NCI-H1694 (cell line): ENCODE data around the gene CCDC24.

Source experiments
- DNase-seq: peaks from one replicate; lab custom pipeline; 2025; lab: John Stamatoyannopoulos, UW

The CCDC24 gene

DNA sequence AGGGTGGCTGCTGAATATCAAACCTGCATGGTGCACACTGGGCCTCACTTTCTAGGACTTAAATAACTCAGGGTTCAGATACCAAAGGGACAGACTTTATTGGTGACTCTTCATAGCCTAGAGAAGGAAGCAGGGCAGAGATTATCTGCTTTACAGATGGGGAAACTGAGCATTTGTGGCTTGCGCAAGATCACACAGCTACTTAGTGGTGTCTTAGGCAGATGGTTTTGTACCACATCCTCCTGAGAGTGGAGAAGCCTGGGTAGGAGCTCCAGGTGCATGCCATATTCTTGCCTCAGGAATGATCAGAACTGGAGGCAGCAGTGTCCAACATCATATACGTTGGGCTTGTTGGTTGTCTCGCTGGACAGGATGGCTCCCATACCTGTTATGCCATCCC lies 28.4 kb upstream of the CCDC24 start:
- no peak for DNase-seq

DNA sequence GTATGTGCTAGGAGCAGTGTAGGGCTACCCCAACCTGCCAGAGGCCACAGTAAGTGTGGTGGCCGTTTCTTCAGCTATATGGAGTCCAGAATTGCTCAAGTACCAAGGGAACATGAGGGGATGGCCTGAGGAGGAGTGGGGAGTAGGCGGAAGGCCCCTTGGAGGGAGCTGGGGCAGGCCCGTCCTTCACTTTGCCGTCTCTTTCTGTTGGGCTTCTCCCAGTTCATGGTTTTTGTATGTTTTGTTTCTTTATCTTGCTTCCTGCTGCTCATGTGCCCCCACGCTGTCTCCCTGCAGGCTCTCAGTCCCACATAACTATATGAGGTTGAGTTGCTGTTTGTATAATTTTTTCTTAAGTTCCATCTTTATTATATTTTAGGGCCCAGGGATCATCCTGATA lies 27.5 kb upstream of the CCDC24 start:
- no peak for DNase-seq

DNA sequence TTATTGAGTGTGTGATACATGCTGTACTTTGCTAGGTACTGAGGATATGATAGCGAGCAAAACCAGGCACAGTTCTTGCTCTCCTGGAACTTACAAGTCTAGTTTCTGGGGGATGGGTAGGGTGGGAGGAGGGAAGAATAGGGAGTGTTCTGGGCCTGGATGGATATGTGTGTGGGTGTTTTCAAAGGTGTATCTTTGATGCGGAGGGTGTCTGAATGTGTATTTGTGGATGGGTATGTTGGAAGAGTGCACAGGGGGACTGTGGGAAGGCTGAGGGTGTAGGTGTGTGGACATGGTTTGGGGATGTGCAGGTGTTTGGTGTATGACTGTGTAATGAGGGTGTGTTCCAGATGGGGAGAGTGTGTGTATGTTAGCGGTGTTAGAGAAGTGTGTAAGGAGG lies 26.1 kb upstream of the CCDC24 start:
- DNase-seq, result no peak

DNA sequence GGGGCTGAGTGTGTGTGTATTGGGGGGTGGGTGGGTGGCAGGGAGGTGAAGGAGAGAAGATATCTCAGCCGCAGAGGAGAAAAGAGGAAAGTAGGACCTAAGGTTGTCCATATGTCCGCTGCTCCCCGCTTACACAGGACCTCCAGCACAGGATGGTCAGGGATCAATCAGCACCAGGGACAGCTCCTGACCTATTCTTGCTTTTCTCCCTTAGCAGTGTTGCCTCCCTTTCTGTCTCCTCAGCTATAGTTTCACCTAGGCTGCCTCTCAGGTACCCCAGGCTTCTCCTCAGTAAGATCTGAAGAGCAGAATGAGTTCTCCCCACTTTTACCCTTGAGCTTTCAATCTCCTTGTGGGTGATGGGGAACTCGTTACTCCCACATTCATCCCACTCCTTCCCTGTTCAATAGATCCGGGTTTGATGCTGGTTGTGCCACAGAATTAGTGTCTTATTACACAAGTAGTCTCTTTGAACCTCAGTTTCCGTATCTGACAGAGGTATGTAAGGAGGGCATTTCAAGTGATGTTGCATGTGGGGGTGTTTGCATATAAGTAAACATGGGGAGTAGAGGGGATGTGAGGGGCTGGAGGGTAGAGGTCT lies 23.0 kb upstream of the CCDC24 start:
- no peak for DNase-seq

DNA sequence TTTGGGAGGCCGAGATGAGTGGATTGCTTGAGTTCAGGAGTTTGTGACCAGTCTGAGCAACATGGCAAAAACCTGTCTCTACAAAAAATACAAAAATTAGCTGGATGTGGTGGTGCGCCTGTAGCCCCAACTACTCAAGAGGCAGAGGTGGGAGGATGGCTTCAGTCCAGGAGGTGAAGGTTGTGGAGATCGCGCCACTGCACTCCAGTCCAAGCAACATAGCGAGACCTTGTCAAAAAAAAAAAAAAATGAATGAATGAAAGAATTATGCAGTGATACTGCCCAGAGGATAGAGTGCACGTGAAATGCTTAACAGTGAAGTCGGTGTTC lies 22.0 kb upstream of the CCDC24 start:
- DNase-seq, result no peak

DNA sequence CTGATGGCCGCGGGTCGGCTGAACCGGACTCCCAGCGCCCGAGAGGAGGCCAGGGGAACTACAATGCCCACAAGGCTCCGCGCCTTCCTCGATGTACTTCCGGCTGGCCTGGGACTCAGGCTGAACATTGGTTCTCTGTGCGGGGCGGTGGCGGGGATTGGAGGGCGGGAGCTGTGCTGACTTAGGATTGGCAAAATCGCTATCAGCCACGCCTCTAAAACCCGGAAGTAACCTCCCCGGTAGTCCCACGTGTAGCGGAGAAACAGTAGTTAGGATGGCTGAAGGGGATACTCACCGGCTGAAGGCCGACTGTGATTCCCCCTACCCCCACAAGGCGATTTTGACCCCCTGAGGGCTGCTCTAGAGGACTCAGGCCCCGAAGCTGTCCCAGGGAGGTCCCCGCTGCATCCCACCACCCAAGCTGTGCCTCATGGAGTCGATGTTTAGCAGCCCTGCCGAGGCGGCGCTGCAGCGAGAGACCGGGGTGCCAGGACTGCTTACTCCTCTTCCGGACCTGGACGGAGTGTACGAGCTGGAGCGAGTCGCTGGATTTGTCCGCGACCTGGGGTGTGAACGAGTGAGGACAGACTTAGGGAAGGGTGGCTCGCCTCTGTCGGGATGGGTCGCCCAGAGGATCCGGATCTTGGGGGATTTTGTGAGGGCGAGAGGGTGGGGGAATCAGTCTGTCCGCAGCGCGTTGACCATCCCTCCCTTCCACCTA lies 21.5 kb upstream of the CCDC24 start, which contains the start of gene DPH2:
Gene DPH2, plus strand, starts transcription at position 265 of the 721 bp plus-strand sequence. Its CDS starts 166 bp downstream, at position 431.
- DNase-seq, result peak; percentile 96

DNA sequence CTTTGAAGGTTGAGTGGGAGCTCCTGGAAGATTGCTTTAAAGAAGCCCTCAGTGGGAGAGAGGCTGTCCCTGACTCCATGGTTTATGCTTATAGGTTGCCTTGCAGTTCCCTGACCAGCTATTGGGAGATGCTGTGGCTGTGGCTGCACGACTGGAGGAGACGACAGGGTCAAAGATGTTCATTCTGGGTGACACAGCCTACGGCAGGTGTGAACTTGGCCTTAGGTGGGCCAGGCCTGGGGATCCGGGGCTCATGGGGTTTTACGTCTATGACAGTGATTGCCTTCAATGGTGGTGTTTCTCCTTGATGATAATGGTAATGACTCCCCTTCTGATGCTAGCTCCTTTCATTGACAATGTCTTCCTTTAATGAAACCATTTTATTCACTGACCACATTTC lies 20.9 kb upstream of the CCDC24 start:
- DNase-seq, result no peak

DNA sequence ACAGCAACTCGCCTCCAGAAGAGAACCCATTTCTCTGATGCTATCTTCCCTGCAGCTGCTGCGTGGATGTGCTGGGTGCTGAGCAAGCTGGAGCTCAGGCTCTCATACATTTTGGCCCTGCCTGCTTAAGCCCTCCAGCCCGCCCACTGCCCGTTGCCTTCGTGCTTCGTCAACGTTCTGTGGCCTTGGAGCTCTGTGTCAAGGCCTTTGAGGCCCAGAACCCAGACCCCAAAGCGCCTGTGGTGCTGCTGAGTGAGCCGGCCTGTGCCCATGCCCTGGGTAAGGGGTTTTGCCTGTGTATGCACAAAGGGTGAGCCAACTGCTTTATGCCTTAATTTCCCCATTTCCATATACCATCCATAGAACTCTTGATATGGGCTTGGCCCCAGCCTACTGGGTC lies 20.5 kb upstream of the CCDC24 start:
- DNase-seq, result no peak

DNA sequence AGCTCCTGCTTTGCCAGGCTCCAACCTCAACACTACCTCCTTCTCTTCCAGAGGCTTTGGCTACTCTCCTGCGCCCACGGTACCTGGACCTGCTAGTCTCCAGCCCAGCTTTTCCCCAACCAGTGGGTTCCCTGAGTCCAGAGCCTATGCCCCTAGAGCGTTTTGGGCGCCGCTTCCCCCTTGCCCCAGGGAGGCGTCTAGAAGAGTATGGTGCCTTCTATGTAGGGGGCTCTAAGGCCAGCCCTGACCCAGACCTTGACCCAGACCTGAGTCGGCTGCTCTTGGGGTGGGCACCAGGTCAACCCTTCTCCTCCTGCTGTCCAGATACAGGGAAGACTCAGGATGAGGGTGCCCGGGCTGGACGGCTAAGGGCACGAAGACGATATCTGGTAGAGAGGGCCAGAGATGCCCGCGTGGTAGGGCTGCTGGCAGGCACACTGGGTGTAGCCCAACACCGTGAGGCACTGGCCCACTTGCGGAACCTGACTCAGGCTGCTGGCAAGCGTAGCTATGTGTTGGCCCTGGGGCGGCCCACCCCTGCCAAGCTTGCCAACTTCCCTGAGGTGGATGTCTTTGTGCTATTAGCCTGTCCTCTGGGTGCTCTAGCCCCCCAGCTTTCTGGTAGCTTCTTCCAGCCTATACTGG lies 19.9 kb upstream of the CCDC24 start:
- DNase-seq, result no peak

DNA sequence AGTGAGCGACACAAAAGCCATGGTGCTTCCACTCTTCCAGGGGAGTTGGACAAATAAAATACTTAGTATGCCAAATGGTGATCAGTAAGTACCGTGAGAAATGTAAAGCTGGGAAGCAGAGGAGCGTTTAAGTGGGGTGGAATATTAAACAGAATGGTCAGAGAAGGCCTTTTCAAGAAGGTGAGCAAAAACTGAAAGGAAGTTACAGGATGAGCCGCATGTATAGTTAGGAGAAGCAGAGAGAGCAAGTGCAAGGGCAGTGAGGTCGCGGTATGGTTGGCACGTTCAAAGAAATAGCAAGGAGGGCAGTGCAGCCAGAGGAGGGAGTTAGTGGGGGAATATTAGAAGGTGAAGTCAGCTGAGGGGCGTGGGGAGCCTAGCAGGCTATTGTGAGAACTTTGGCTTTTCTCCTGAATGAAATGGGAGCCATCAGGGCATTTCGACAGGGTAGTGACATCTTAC lies 17.4 kb upstream of the CCDC24 start:
- DNase-seq, result no peak

DNA sequence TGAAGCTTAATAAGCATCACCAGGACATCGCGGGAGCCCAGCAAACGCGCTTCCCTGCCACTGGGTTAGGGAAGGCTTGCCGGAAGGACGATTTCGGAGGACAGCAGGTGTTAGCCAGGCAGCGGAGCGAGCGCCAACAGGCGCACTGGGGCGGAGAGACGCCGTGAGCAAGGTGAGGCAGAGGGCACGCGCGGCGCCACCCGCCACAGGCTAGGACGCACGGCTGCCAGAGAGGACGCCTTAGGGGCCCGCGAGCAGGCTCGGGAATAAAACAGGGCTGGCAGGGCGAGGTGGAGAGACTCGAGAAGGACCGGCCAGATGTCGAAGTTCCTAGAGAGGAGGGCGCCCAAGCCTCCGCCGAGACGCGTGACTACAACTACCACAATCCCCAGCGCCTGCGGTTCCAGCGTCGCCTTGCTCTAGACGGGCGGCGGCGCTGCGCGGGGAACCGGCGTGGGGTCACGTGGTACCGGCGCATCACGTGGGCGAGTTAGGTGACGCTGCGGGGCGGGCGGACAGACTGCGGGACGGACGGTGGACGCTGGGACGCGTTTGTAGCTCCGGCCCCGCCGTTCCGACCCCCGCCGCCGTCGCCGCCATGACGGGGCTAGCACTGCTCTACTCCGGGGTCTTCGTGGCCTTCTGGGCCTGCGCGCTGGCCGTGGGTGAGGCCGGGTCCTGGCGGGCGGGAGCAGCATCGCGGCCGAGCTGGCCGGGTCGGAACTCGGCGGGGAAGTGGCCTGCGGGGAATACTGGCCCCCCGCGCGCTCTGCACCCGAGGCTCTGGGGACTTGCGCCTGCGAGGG lies 16.8 kb upstream of the CCDC24 start, which contains the start of gene ATP6V0B:
Gene ATP6V0B, plus strand, starts transcription at position 518 of the 806 bp plus-strand sequence. Its CDS starts 81 bp downstream, at position 599.
- peak; percentile 85 for DNase-seq

DNA sequence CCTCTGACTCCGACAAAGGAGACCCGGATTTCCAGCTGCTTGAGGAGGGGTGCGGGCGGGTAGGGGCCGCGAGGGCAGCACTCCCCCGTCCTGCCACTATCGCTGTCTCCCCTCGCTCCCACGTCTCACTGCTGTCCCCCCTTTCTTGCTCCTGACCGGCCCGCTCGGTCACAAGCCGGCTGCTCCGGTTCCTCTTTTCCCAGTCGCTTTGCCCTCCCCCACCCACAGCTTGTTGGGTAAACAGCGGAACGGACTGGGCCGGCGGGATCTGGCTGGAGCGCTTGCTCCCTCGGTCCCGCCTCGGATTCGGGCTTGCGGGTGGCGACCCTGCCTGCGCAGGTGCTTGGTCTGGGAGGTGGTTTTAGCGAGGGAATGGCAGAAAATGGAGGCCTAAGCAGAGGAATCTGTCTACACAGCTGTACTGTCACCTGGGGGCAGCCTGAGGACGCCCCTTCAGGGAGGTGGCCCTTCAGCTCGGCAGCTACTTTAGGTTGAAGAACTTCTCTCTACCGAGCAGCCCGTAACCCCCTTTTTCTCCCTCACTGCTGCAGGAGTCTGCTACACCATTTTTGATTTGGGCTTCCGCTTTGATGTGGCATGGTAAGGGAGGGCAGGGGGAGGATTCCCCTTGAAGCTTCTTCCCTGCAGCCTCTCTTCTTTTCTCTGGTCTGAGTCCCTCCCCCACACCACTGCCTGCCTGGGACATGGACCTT lies 16.0 kb upstream of the CCDC24 start:
- no peak for DNase-seq

DNA sequence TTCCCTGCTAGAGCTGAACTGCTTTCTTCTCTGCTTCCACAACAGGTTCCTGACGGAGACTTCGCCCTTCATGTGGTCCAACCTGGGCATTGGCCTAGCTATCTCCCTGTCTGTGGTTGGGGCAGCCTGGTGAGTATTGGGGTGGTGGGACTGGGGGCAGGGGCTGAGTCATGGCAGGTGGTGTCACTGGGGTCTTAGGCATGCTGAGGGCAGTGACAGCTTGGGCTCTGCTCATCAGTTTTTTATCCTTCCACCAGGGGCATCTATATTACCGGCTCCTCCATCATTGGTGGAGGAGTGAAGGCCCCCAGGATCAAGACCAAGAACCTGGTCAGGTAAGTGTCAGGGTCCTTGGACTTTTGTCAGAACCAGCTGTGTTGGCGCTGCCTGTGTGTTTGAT lies 15.4 kb upstream of the CCDC24 start:
- DNase-seq, result no peak

DNA sequence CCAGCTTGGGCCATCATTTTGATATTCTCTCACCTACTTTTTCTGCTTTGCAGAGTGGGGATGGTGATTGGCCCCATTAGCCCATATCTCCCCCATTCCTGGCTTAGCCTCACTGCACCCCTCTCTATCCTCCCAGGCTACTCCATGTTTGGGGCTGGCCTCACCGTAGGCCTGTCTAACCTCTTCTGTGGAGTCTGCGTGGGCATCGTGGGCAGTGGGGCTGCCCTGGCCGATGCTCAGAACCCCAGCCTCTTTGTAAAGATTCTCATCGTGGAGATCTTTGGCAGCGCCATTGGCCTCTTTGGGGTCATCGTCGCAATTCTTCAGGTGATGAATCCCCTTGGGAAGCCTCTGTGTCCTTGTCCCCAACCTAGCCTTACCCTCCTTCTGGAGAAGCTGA lies 14.5 kb upstream of the CCDC24 start:
- no peak for DNase-seq

DNA sequence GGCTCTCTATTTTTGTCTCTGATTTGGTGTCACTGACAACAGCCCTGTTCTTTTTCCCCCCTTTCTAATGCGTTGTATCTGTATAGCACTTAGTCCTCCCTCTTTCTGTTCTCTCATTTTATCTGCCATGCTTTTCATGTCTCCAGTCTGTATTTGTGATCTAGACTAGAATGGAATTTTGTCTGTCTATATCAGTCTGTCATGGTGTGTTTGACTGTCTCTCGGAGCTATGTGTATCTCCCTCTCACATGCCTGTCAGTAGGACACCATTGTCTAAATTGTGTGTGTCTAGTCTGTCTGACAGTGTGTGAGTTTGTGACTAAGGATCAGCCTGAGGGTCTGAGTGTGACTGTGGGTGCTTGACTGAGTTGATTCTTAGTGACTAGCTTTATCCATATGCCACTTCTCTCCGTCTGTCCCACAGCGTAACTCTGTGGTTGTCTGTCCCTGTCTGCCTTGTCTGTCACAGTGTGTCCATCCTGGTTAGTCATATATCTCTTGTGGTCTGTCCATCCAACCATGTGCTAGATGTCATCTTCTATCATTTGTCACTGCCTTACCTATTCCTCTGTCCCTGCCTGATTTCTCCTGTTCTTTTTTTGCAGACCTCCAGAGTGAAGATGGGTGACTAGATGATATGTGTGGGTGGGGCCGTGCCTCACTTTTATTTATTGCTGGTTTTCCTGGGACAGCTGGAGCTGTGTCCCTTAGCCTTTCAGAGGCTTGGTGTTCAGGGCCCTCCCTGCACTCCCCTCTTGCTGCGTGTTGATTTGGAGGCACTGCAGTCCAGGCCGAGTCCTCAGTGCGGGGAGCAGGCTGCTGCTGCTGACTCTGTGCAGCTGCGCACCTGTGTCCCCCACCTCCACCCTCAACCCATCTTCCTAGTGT lies 13.8 kb upstream of the CCDC24 start:
- no peak for DNase-seq

DNA sequence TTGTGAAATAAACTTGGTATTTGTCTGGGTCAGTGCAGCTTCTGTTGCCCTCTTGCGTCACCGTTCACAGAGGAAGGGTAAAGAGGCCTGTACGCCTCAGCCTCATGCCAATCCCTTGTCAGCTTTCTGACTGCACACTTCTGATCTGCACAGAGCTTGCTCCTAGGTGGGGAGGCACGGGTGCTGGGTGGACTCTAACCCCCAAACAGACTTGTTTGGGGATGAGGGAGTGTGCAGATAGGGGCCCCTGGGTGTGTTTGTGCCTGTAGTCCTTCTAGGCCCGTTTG lies 13.2 kb upstream of the CCDC24 start:
- no peak for DNase-seq

DNA sequence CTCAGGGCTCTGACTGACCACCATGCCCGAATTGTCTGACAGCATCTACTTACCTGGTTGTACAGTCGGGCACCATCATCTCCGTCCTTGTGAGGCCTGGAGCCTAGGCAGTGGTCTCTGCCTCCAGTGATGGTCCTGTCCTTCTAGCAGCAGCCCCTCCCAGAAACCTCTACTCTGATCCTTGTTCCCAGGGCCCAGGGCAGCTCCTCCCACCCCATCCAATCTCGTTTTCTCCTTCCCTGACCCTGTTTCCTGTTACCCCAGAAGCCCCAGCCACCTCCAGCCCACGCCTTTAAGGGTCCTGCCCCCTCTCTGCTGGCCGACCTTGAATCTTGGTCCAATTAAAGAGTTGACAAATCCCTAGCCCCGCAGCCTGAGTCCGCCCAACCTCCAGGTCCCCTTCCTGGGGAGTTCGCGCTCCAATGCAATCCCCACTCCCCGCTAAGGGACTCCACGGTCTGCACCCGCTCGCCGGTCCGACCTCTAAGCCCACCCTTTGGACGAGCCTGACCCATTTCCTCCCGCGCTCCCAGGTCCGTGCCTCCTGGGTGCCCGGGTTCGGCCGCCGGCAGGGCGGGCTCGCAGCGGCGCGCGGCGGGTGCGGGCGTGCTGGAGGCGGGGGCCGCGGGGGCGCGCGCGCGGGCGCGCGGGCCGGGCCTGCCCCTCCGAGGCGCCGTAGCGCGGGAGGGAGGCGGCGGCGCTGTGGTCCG lies 12.7 kb upstream of the CCDC24 start, which contains the start of gene B4GALT2:
Gene B4GALT2, plus strand, starts transcription at position 660 of the 710 bp plus-strand sequence. CDS start 1,951 bp downstream, outside the sequence.
- DNase-seq, result no peak

DNA sequence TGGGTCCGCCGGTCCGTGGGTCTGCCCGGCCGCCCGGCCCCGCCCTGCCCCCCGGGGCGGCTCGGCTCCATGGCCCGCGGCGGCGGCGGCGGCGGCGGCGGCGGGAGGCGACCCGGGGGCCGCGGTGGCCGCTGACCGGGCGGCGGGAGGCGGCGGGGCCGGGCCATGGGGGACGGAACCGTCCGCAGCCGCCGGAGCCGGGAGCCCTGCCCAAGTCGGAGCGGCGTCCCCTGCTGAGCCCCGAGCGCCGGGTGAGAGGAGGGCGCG lies 12.2 kb upstream of the CCDC24 start:
- DNase-seq, result no peak

DNA sequence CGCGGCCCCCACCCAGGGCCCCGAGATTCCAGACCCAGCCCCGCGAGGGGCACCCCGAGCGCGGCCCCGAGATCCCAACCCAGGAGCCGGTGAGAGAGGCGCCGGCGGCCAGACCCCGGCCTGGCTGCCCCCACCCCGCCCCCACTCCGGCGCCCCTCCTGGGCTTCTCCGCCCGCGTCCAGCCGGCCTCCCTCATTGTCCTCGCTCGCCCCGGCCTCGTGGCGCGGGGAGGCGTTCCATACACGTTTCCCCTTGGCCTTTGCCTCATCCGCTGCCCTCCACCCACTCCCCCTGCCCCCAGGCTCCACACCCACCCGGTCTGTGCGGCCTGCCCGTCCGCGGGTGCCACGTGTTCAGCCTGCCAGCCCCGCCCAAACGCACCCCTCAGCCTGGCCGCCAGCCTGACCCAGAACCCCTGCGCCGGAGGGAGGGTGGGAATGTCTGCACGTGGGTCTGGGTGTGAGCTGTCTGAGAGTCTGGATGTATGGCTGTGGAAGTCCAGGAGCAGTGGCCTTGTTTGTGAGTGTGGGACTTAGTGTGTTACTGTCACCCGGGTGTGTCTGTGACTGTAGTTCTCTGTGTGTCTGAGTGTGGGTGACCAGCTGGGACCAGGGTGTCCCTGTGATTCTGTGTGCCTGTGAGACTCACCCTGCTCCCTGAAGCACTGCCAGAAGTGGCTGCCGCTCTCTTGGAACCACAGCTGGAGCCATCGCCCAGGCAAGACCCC lies 11.7 kb upstream of the CCDC24 start:
- DNase-seq, result no peak
